GM12872 (cell line): ENCODE results near the gene B3GLCT.

Source experiments
- TF ChIP-seq, protein P1 (sequence below): IDR thresholded peaks from 3 replicates; pipeline ENCODE4 v1.5.1; 2011; ENCODE audit warnings: low read depth, mild to moderate bottlenecking, low read length, moderate library complexity; ENCODE audit not compliant: insufficient read depth

The B3GLCT gene

DNA sequence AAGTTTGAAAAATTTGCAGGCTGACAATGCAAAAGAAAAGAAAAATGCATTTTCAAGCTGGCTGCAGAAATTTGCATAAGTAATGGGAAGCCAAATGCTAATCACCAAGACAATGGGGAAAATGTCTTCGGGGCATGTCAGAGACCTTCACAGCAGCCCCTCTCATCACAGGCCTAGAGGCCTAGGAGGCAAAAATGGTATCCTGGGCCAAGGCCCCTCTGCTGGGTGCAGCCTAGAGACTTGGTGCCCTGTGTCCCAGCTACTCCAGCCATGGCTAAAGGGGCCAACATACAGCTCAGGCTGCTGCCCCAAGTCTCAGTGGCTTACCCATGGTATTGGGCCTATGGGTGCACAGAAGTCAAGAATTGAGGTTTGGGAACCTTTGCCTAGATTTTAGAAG is 155.2 kb downstream of the B3GLCT start:
- TF ChIP-seq, protein P1, sequence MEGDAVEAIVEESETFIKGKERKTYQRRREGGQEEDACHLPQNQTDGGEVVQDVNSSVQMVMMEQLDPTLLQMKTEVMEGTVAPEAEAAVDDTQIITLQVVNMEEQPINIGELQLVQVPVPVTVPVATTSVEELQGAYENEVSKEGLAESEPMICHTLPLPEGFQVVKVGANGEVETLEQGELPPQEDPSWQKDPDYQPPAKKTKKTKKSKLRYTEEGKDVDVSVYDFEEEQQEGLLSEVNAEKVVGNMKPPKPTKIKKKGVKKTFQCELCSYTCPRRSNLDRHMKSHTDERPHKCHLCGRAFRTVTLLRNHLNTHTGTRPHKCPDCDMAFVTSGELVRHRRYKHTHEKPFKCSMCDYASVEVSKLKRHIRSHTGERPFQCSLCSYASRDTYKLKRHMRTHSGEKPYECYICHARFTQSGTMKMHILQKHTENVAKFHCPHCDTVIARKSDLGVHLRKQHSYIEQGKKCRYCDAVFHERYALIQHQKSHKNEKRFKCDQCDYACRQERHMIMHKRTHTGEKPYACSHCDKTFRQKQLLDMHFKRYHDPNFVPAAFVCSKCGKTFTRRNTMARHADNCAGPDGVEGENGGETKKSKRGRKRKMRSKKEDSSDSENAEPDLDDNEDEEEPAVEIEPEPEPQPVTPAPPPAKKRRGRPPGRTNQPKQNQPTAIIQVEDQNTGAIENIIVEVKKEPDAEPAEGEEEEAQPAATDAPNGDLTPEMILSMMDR = no peak

DNA sequence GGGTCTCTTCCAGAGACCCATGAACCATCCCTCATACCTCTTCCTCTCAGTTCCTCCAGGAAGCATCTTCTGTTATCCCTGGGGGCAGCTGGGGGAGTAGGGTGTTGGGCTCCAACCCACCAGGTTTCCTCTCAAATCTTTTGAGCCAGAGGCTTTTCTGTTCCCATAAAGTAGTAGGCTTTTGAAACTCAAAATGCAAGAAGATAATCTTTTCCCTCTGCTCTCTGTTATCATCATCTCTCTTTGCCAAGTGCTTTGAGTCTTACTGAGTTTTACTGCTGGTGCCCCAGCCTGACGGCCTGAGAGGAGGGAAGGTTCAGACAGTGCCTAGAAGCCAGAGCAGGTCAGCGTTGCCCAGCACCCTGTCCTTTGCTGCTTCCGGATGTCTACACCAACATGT is 157.2 kb downstream of the B3GLCT start:
- TF ChIP-seq, protein P1 = no peak

DNA sequence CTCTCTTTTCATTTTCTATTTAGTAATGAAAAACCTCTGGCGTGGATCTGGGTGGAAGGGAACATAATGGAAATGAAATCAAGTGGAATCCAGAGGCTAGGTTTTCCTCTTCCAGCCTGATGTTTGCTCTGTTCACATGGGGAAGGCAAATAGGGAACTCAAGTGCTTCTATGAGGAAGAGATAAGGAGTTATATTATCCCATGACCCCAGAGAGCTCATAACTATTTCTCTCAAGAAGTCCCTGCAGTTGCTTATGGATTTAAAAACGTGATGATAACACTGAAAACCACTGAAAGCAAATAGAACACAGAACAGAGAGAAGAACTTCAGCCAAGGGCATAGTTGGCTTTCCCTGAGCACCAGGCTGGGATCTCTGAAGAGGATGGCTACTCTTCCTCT is 157.8 kb downstream of the B3GLCT start:
- TF ChIP-seq, protein P1 = no peak

DNA sequence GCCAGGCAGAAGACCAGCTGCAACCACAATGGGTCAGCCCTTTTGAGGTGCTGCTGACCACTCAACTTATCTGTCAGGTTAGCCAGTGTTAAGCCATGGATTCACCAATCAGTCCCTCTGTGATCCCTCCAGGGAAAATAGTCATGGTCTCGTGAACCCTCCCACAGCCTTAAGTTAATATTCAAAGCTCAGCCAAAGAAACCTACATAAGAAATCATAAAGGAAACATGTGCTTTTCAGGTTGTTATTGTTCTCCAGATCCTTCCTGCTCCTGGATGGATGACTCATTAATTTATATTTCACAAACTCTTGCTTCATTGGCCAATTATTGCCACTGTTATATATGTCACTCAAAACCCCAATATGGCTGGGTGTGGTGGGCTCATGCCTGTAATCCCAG is 161.9 kb downstream of the B3GLCT start:
- TF ChIP-seq, protein P1 = no peak

DNA sequence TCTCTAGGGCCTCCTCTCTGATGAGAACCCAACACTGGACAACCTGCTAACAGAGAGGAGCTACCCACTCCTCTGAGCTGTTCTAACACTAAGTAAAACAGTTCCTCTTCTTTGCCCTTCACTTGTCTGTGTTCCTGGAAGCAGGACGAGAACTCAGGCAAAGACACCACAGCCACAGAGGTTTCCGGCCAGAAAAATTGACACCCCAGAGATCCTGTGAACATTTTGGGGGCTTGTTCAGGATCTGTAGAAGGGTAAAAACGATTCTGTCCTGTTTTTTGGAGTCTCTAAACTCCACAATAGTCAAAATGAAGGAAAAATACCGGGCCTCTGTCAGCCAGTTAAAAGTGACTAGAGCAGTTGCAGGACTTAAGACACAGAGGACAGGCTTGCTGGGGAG is 165.9 kb downstream of the B3GLCT start:
- TF ChIP-seq, protein P1 = no peak

DNA sequence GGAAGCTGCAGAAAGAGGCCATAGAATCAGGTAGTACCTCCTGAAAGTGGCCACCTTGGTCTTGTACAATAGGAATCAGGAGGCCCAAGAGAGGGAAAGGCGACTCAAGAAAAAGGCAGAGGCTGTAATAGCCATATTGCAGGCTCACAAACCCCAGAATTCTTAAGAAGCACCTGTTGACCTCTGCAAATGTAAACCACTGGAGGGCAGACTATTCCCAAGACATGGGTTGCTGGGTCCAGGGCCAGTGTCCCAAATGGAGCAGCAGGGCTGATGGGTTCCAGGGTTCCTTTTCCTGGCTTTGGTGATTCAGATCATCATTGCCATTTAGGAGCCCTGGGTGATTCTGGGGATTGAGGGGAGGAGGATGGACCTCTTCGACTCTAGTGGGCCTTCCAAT is 167.6 kb downstream of the B3GLCT start:
- TF ChIP-seq, protein P1 = no peak

DNA sequence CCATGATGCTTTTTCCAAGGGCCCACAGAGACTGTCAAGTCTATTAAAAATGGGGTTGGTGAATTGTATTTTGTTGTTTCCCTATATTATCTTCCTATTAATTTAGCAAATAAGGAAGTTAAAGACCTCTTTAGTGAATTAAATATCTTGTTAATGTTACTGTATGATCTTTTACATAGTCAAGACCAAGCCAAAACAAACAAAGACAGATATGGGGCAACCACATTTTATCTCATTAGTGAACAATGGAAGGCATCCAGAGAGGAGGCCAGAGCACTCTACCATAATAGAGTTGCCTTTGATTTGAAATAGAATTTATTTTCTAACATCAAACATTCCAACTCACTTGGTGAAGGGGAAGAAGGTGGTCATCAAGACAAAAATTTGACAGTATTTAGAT is 169.4 kb downstream of the B3GLCT start:
- TF ChIP-seq, protein P1 = no peak

DNA sequence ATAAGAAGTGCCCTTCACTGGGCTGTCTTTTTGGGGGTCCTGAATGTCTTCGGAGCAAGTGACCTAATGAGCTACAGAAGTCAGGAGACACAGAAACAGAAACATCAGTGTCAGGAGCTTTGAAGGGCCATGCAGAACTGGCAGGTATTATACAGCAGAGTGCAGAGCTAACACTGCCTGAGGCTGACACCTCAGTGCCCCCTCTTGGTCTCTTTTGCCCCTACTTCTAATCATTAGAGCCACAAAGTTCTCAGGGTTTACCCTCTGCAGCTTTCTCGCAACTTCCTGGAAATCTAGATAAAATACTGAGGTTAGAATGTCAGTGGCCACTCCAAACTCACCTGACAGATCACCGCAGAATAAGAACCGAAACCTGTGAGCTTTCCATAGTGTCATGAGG is 172.7 kb downstream of the B3GLCT start:
- TF ChIP-seq, protein P1 = no peak
